ENCODE measurements around the gene RHBDD3.

The RHBDD3 gene

GRCh38 chr22:29218758-29219408 lies 48.9 kb downstream of the RHBDD3 start:
- DNase-seq (ENCODE audit: low read depth in 2 of 2) = no peak

GRCh38 chr22:29217827-29218757 lies 49.7 kb downstream of the RHBDD3 start:
- no peak for DNase-seq (ENCODE audit: low read depth in 2 of 2)

GRCh38 chr22:29216873-29217666 lies 50.7 kb downstream of the RHBDD3 start:
- no peak for DNase-seq (ENCODE audit: low read depth in 2 of 2)

GRCh38 chr22:29216011-29216872 lies 51.5 kb downstream of the RHBDD3 start:
- no peak for DNase-seq (ENCODE audit: low read depth in 2 of 2)

- no peak for DNase-seq (ENCODE audit: low read depth in 2 of 2)
These were observed 52.5 kb downstream of the RHBDD3 start for GRCh38 chr22:29215012-29215860.

- no peak for DNase-seq (ENCODE audit: low read depth in 2 of 2)
These were observed 53.5 kb downstream of the RHBDD3 start for GRCh38 chr22:29214232-29214631.

GRCh38 chr22:29213493-29213892 lies 54.3 kb downstream of the RHBDD3 start:
- DNase-seq (ENCODE audit: low read depth in 2 of 2) = no peak

GRCh38 chr22:29212743-29213142 lies 55.0 kb downstream of the RHBDD3 start:
- DNase-seq (ENCODE audit: low read depth in 2 of 2) = no peak

GRCh38 chr22:29211466-29211865 lies 56.3 kb downstream of the RHBDD3 start:
- DNase-seq (ENCODE audit: low read depth in 2 of 2) = no peak

GRCh38 chr22:29211066-29211465 lies 56.7 kb downstream of the RHBDD3 start:
- DNase-seq (ENCODE audit: low read depth in 2 of 2) = no peak

Measured in stimulated activated CD8-positive, alpha-beta memory T cell treated with anti-CD3 and anti-CD28 coated beads, Interleukin-2, amount 100 ng/mL, for 48 hours (primary cell).